Heart right ventricle (tissue), 16 donors: ENCODE results near the gene MAPRE2. TPM values are rescaled to one million over a fixed set of nuclear protein-coding genes. Genes with fewer than 3 reads are reported as not detected.
A peak's percentile ranks its signal among the peaks of the same experiment; 100 is the strongest.

Experiments
- ATAC-seq, 8 donors: fragments of 200-7000 bp; cut with Tn5 transposase; one replicate each; pipeline ENCODE4 v1.9.1; 2020; ENCODE audit warnings: mild to moderate bottlenecking in 8 of 8, moderate library complexity in 8 of 8, moderate number of reproducible peaks in 1 of 8
- DNase-seq, 2 donors: peaks; one replicate each; pipeline ENCODE4 v3.0.0-alpha.2; 2020
- H3K27ac ChIP-seq, 10 donors: fragments of 200-600 bp; sonication (generic) in 2 of 10; one replicate each; pipeline versions ENCODE4 v1.5.0 to v1.8.0; 2020 to 2022; ENCODE audit warnings: mild to moderate bottlenecking in 3 of 10
- H3K27me3 ChIP-seq, 7 donors: fragments of 200-600 bp; one replicate each; pipeline ENCODE4 v1.8.0; 2021 to 2022; ENCODE audit warnings: mild to moderate bottlenecking in 2 of 7
- H3K36me3 ChIP-seq, 9 donors: fragments of 200-600 bp; sonication (generic) in 1 of 9; one replicate each; pipeline versions ENCODE4 v1.5.0 to v1.8.0; 2020 to 2022; ENCODE audit warnings: mild to moderate bottlenecking in 2 of 9
- H3K4me1 ChIP-seq, 9 donors: fragments of 200-600 bp; sonication (generic) in 1 of 9; one replicate each; pipeline versions ENCODE4 v1.5.0 to v1.8.0; 2020 to 2022; ENCODE audit warnings: mild to moderate bottlenecking in 4 of 9
- H3K4me3 ChIP-seq, 10 donors: fragments of 200-600 bp; sonication (generic) in 2 of 10; one replicate each; pipeline versions ENCODE4 v1.5.0 to v1.8.0; 2020 to 2022; ENCODE audit warnings: mild to moderate bottlenecking in 7 of 10, moderate library complexity in 2 of 10
- H3K9me3 ChIP-seq, 11 donors: fragments of 200-600 bp in 10 of 11; sonication (generic) in 2 of 11; one replicate each; pipeline versions ENCODE4 v1.5.0 to v1.8.0; 2013 to 2022; ENCODE audit warnings: mild to moderate bottlenecking in 2 of 11, control low read depth in 1 of 11, moderate library complexity in 1 of 11
- WGBS, 2 donors: extraction: QIAGEN DNeasy Blood & Tissue Kit; methylation state at CpG; one replicate each; pipeline ENCODE4 v1.1.7; 2013; ENCODE audit warnings: inconsistent platforms in 1 of 2; 5-methylcytosine and 5-hydroxymethylcytosine counted together
- intact Hi-C, 10 donors: fragments of 100-400 bp; cut with DNase I; formaldehyde crosslinking; loops; one replicate each; pipeline versions ENCODE4 v1.11.1 to v1.14.2; 2022
- polyA plus RNA-seq, 2 donors: library from polyadenylated mRNA; stranded (reverse); fragments of 200-250 nt; gene quantifications; one replicate each; pipeline ENCODE4 v1.2.3, GENCODE V29; 2013
- total RNA-seq, 10 donors: library from RNA; stranded (reverse); fragmentation: NEBNext Ultra II Directional in 3 of 10; extraction: Animal tissue kit (Norgen Biotek cat#: 25700) in 3 of 10; gene quantifications; one replicate each; pipeline versions ENCODE4 v1.2.1 to v1.2.4, GENCODE V29; 2021 to 2023
- TF ChIP-seq, protein P1 (sequence below), 9 donors: fragments of 200-600 bp; sonication (generic) in 2 of 9; IDR thresholded peaks; one replicate each; pipeline versions ENCODE4 v1.5.0 to v1.8.0; 2021 to 2022; ENCODE audit warnings: antibody characterized with exemption in 9 of 9, mild to moderate bottlenecking in 5 of 9, moderate library complexity in 1 of 9
- donor health status: Arrhythmogenic right ventricular cardiomyopathy.
- donor health status: ischemic (EF 13 %, LVEDD 7.1; RV severe dilation, severe dysfunction).
- donor health status: healthy with polysubstance abuse.
- donor health status: DM: no; HTN: yes; CAD: no.
- donor health status: DM: no; HTN: no; CAD: no.
- donor health status: ischemic (EF 25% LVEDD 6.9; RV normal size, moderate dysfunction).
- donor health status: ischemic (EF 25% LVEDD 5.7; RV mildly dilated, moderate dysfunction).
- donor health status: healthy.
- donor health status: DM: yes; HTN: yes; CAD: no.
- donor health status: Ischemic cardiomyopathy.
- donor health status: ischemic (EF 35%, LVEDD 5.7; RV mildly dilated, moderate dysfunction).
- donor health status: nonischemic (EF 11% LVEDD 7.7; RV severe dilation, severe dysfunction).
- donor health status: DM: yes; HTN: yes; CAD: no.
- donor health status: PGD.
- donor health status: ischemic (EF 29% LVEDD 5.4; RV normal size, mild dysfunction).
- donor health status: nonischemic (EF 23%, LVEDD 6.1; RV moderate dilation, normal function).

The MAPRE2 gene
- total and polyA plus RNA-seq, 12 donors: 31.7 to 211 (median 130) TPM

DNA sequence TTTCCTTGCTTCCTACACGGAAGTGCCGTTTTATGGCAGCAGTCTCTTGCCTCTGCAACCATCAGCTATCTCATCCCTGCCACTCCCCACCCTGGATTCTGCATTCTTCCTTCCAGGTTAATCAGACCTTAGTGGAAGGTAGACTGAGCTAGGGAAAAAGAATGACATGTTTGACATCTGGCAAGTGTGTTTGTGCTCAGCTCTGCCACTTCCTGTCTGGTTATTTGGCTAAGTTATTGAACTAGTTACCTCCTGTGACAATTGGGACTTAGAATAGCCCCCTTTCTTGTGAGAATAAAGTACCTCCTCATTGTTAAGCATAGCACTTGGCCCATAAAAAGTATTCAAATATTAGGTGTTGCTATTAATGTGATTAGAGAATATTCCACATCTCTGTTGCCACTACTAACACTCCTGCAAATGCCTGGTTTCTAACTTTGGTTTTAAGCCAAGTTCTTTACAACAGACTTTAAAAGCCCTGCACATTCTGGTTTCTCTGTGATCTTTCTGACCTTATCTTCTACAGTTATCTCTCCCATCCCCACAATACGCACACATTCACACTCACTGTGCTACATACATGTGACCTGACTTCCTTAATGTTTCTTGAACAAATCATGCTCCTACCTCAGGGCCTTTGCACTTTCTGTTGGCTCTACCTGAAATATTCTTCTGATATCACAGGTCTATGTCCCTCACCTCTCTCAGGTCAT is 10.8 kb upstream of the MAPRE2 start:
- Histone ChIP-seq H3K4me3 (peak overlapping the region in 9 of 10 donors; percentile 4 to 50 (median 36)), H3K27ac (peak overlapping the region in 9 of 10 donors; percentile 3 to 92 (median 42)), H3K27me3 (no peaks in the 10 kb centered on the region), H3K4me1 (peaks cover 3 to 39% (median 24%) of the 10 kb centered on the region in 9 donors), H3K36me3 (no peaks in the 10 kb centered on the region), H3K9me3 (no peaks in the 10 kb centered on the region)
- ATAC-seq: peak in 1 of 8 donors; percentile 19
- TF ChIP-seq, protein P1, sequence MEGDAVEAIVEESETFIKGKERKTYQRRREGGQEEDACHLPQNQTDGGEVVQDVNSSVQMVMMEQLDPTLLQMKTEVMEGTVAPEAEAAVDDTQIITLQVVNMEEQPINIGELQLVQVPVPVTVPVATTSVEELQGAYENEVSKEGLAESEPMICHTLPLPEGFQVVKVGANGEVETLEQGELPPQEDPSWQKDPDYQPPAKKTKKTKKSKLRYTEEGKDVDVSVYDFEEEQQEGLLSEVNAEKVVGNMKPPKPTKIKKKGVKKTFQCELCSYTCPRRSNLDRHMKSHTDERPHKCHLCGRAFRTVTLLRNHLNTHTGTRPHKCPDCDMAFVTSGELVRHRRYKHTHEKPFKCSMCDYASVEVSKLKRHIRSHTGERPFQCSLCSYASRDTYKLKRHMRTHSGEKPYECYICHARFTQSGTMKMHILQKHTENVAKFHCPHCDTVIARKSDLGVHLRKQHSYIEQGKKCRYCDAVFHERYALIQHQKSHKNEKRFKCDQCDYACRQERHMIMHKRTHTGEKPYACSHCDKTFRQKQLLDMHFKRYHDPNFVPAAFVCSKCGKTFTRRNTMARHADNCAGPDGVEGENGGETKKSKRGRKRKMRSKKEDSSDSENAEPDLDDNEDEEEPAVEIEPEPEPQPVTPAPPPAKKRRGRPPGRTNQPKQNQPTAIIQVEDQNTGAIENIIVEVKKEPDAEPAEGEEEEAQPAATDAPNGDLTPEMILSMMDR (IDR thresholded peaks at IDR 0.05): no peak
- DNase-seq: no peak
- intact Hi-C loops: no loop called here
- WGBS, 2 donors: 44 to 47% methylated on average over 3 of the region's 3 CpGs

DNA sequence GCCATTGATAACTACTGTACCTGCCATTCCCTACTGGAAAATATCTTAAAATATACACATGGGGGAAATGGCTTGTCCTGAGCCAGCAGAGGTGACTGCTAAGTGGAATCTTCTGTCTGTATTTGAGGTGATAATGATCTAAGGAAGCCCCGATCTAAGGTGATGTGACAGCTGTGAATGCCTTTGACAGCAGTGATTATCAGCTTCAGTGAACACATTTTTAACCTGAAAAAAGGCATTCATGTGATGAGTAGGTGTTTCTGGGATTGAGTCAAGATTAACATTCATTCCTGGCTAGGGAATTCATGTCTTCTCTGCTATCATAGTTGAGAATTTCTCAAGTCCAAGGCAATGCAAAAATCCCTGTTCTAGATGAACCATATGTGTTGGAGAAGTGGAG is 9.1 kb upstream of the MAPRE2 start:
- no peak overlapping the region for H3K27ac ChIP-seq
- ATAC-seq (no peak), DNase-seq (no peak)
- 68% methylated on average over 1 of the region's 1 CpG for WGBS, 2 donors
- intact Hi-C loops: no loop called here
- no peaks in the 10 kb centered on the region for H3K9me3 ChIP-seq
- H3K27me3 ChIP-seq: no peaks in the 10 kb centered on the region
- peaks cover 3 to 31% (median 12%) of the 10 kb centered on the region in 9 donors for H3K4me1 ChIP-seq
- no peak overlapping the region for H3K4me3 ChIP-seq
- TF ChIP-seq, protein P1 (IDR thresholded peaks at IDR 0.05): no peak
- no peaks in the 10 kb centered on the region for H3K36me3 ChIP-seq

DNA sequence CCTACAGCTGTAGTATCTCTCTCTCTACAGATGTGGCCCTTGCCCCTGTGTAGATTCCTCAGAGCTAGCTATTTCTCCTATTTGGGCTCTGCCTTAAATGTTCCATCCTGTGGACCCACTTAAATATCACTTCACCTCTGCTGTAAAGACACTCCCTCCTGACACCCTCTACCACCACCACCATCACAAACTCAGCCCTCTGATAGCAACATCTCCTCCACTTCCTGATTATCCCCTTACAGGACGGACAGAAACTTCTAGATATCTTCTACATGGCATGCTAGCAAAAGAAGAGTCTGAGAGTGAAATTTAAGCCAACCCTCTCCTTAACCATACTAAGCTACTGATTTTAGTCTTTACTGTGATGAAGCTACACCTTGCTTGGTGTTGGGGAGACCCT is 3.2 kb upstream of the MAPRE2 start:
- DNase-seq (no peak), ATAC-seq (no peak)
- TF ChIP-seq, protein P1 (IDR thresholded peaks at IDR 0.05): no peak
- H3K9me3 ChIP-seq: no peaks in the 10 kb centered on the region
- peaks cover 0 to 35% (median 12%) of the 10 kb centered on the region in 9 donors for H3K4me1 ChIP-seq
- intact Hi-C loops: loop anchor here in 1 of 10 donors (5.0 kb wide), 1 partner anchor 89 kb away; no protein-coding TSS in a partner anchor
- H3K4me3 ChIP-seq: no peak overlapping the region
- no peaks in the 10 kb centered on the region for H3K27me3 ChIP-seq
- 84 to 87% methylated on average over 1 of the region's 1 CpG for WGBS, 2 donors
- no peaks in the 10 kb centered on the region for H3K36me3 ChIP-seq
- no peak overlapping the region for H3K27ac ChIP-seq

DNA sequence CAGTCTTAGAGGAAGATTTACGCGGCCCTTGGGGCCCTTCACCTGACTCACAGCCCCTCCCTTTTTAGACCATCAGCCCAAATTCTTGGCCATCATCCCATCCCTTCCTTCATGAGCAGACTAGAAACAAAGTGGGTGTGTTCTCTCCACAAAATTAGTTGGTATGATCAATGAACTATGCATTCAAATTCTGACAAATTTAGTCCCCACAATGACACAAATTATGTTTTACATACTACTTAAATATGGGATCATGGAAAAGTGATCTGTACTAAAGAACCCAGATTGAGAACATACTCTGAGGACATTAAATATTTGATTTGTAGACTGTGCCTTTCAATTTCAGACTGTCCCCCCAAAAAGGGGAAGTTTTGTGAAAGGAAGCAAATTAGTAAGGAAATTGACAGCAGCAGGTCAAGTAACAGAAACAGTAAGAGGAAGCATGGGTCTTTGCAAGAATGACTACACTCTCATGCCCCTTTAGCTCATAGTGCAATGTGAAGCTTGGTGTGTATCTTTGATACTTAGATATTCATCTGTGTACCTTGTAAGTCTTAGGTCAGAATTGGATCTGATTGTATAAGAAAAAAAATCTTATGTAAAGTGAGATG is 2.2 kb upstream of the MAPRE2 start:
- peak overlapping the region in 1 of 10 donors; percentile 88 for H3K27ac ChIP-seq
- H3K4me3 ChIP-seq: no peak overlapping the region
- peaks cover 0 to 45% (median 22%) of the 10 kb centered on the region in 9 donors for H3K4me1 ChIP-seq
- H3K27me3 ChIP-seq: no peaks in the 10 kb centered on the region
- TF ChIP-seq, protein P1 (IDR thresholded peaks at IDR 0.05): no peak
- 94 to 98% methylated on average over 2 of the region's 2 CpGs for WGBS, 2 donors
- H3K9me3 ChIP-seq: no peaks in the 10 kb centered on the region
- DNase-seq: no peak
- no peak for ATAC-seq
- intact Hi-C loops: loop anchor here in 1 of 10 donors (5.0 kb wide), 1 partner anchor 88 kb away; no protein-coding TSS in a partner anchor
- H3K36me3 ChIP-seq: no peaks in the 10 kb centered on the region
